GM23338 (cell line): ENCODE data around the gene TMEM222. TPM values are rescaled to one million over a fixed set of nuclear protein-coding genes. Genes with fewer than 3 reads are reported as not detected.

Experiments used
- ATAC-seq: fragments of 200-7000 bp; cut with Tn5 transposase; 3 replicates; pipeline ENCODE4 v1.9.1; 2020
- DNase-seq: peaks from one replicate; pipeline ENCODE4 v3.0.0-alpha.2; 2015; ENCODE audit warnings: low spot score
- H2AFZ ChIP-seq: fragments of 200-600 bp; sonication (generic); 2 replicates; pipeline ENCODE4 v1.8.0; 2016; ENCODE audit warnings: antibody characterized with exemption, mild to moderate bottlenecking, moderate library complexity
- H3F3A ChIP-seq: fragments of 200-600 bp; sonication (generic); replicated peaks from 2 replicates; pipeline ENCODE4 v1.8.0; 2017; ENCODE audit warnings: antibody characterized with exemption, mixed run types, low read depth
- H3K27ac ChIP-seq: fragments of 200-600 bp; sonication (generic); 2 replicates; pipeline ENCODE4 v1.6.1; 2016; ENCODE audit warnings: low read depth
- H3K27me3 ChIP-seq: fragments of 200-600 bp; sonication (generic); 2 replicates; pipeline ENCODE4 v1.8.0; 2016; ENCODE audit warnings: mild to moderate bottlenecking, mixed run types, moderate library complexity; ENCODE audit not compliant: insufficient read depth
- H3K36me3 ChIP-seq: fragments of 200-600 bp; sonication (generic); 2 replicates; pipeline ENCODE4 v1.8.0; 2016; ENCODE audit warnings: mild to moderate bottlenecking; ENCODE audit not compliant: insufficient read depth
- H3K4me1 ChIP-seq: fragments of 200-600 bp; sonication (generic); 2 replicates; pipeline ENCODE4 v1.8.0; 2016; ENCODE audit warnings: mild to moderate bottlenecking, moderate library complexity; ENCODE audit not compliant: insufficient read depth
- H3K4me2 ChIP-seq: fragments of 200-600 bp; sonication (generic); 2 replicates; pipeline ENCODE4 v1.7.1; 2017; ENCODE audit warnings: mixed run types
- H3K4me3 ChIP-seq: fragments of 200-600 bp; sonication (generic); 2 replicates; pipeline ENCODE4 v1.6.1; 2016; ENCODE audit warnings: mixed run types
- H3K79me2 ChIP-seq: fragments of 200-600 bp; sonication (generic); replicated peaks from 2 replicates; pipeline ENCODE4 v1.8.0; 2017; ENCODE audit warnings: mild to moderate bottlenecking; ENCODE audit not compliant: insufficient read depth
- H3K9me2 ChIP-seq: fragments of 200-600 bp; sonication (generic); 2 replicates; pipeline ENCODE4 v1.8.0; 2017; ENCODE audit not compliant: insufficient read depth
- H4K20me1 ChIP-seq: fragments of 200-600 bp; sonication (generic); replicated peaks from 2 replicates; pipeline ENCODE4 v1.8.0; 2017; ENCODE audit warnings: mild to moderate bottlenecking; ENCODE audit not compliant: insufficient read depth
- H3K27ac Mint-ChIP-seq: 2 replicates; pipeline ENCODE4 v1.8.0; 2020; ENCODE audit warnings: inconsistent platforms, mild to moderate bottlenecking, moderate library complexity, mixed read lengths
- H3K27me3 Mint-ChIP-seq: 3 replicates; pipeline ENCODE4 v1.8.0; 2022; ENCODE audit warnings: low read depth, mild to moderate bottlenecking, moderate library complexity, mixed read lengths, inconsistent platforms; ENCODE audit not compliant: insufficient read depth, poor library complexity
- H3K36me3 Mint-ChIP-seq: 3 replicates; pipeline ENCODE4 v1.8.0; 2021; ENCODE audit warnings: low read depth, mild to moderate bottlenecking, inconsistent platforms, moderate library complexity, mixed read lengths
- H3K4me1 Mint-ChIP-seq: 3 replicates; pipeline ENCODE4 v1.8.0; 2020; ENCODE audit warnings: mild to moderate bottlenecking, inconsistent platforms, mixed read lengths
- H3K4me3 Mint-ChIP-seq: 3 replicates; pipeline ENCODE4 v1.8.0; 2021; ENCODE audit warnings: moderate library complexity, mild to moderate bottlenecking, inconsistent platforms, mixed read lengths
- H3K9me3 Mint-ChIP-seq: 3 replicates; pipeline ENCODE4 v1.8.0; 2020; ENCODE audit warnings: moderate library complexity, mild to moderate bottlenecking, inconsistent platforms, mixed read lengths
- ETS1 ChIP-seq: IDR thresholded peaks from 2 replicates; pipeline ENCODE4 v1.6.1; 2016; ENCODE audit warnings: antibody characterized with exemption
- EZH2phosphoT487 ChIP-seq: fragments of 200-600 bp; sonication (generic); IDR thresholded peaks from one replicate; pipeline ENCODE4 v1.8.1; 2018; ENCODE audit warnings: antibody characterized with exemption; ENCODE audit not compliant: unreplicated experiment
- JUNB ChIP-seq: IDR thresholded peaks from one replicate; pipeline ENCODE4 v1.6.1; 2016; ENCODE audit warnings: antibody characterized with exemption; ENCODE audit not compliant: unreplicated experiment
- REST ChIP-seq: IDR thresholded peaks from one replicate; pipeline ENCODE4 v1.6.1; 2018; ENCODE audit warnings: antibody characterized with exemption; ENCODE audit not compliant: unreplicated experiment
- STAT1 ChIP-seq: IDR thresholded peaks from one replicate; pipeline ENCODE4 v1.6.1; 2016; ENCODE audit warnings: antibody characterized with exemption; ENCODE audit not compliant: unreplicated experiment
- ZNF114 ChIP-seq: fragments of 250-450 bp; sonication (Bioruptor Pico); IDR thresholded peaks from 2 replicates; pipeline ENCODE4 v1.5.0; 2020; ENCODE audit warnings: mild to moderate bottlenecking, moderate library complexity
- ZNF331 ChIP-seq: fragments of 250-450 bp; sonication (Bioruptor Pico); IDR thresholded peaks from 2 replicates; pipeline ENCODE4 v1.5.0; 2020; ENCODE audit warnings: low read depth, mild to moderate bottlenecking, moderate library complexity
- polyA plus RNA-seq: library from polyadenylated mRNA; unstranded; fragments of >200 nt; fragmentation: Nextera tagmentation; extraction: Ambion mirVana; gene quantifications from 2 replicates; pipeline ENCODE4 v1.2.1, GENCODE V29; 2016
- total RNA-seq: library from RNA; depleted of rRNA; stranded (reverse); fragments of >200 nt; shearing (Covaris generic); gene quantifications from 2 replicates; pipeline ENCODE4 v1.2.3, GENCODE V29; 2014

Gene TMEM222
- total and polyA plus RNA-seq, 2 experiments from 2014 or later, result 17.8 to 22.6 TPM

GRCh38 chr1:27374362-27375086 is 52.6 kb downstream of the TMEM222 start, which contains the start of gene FCN3:
FCN3 (minus strand) TSS chr1:27374824; CDS start chr1:27374818, 6 bp downstream.
- H3K4me1 ChIP-seq, result no peaks in the 10 kb centered on the region; the same call in 1 of the 2 replicates
- no peaks in the 10 kb centered on the region for H4K20me1 ChIP-seq
- TF ChIP-seq EZH2phosphoT487, result no peak
- Mint-ChIP-seq H3K4me1 (peaks cover 7% of the 10 kb centered on the region; the same call in 1 of the 3 replicates), H3K4me3 (no peak within 1 kb of the TSS), H3K36me3 (no peaks in the 10 kb centered on the region), H3K27ac (no peak within 1 kb of the TSS), H3K27me3 (no peaks in the 10 kb centered on the region), H3K9me3 (no peaks in the 10 kb centered on the region)
- H3K27me3 ChIP-seq, result no peaks in the 10 kb centered on the region
- H3F3A ChIP-seq, result no peaks in the 10 kb centered on the region
- no peaks in the 10 kb centered on the region for H3K79me2 ChIP-seq
- H3K4me2 ChIP-seq, result no peak within 1 kb of the TSS
- no peak for ATAC-seq
- no peak within 1 kb of the TSS for H3K27ac ChIP-seq
- no peak for DNase-seq
- no peak within 1 kb of the TSS for H3K4me3 ChIP-seq
- no peak within 1 kb of the TSS for H2AFZ ChIP-seq
- no peaks in the 10 kb centered on the region for H3K9me2 ChIP-seq
- H3K36me3 ChIP-seq, result no peaks in the 10 kb centered on the region

GRCh38 chr1:27377760-27378495 is 56.0 kb downstream of the TMEM222 start:
- no peak overlapping the region for H3K4me2 ChIP-seq
- H3K9me3 Mint-ChIP-seq, result no peaks in the 10 kb centered on the region
- no peak overlapping the region for H2AFZ ChIP-seq
- no peaks in the 10 kb centered on the region for H3F3A ChIP-seq
- H3K4me1 ChIP-seq, result 0 out of 2 replicates have a peak, but pooled peaks cover 3% of the 10 kb centered on the region
- H3K27ac ChIP-seq, result no peak overlapping the region
- H3K27ac Mint-ChIP-seq, result no peak overlapping the region
- H4K20me1 ChIP-seq, result no peaks in the 10 kb centered on the region
- no peaks in the 10 kb centered on the region for H3K79me2 ChIP-seq
- H3K9me2 ChIP-seq, result no peaks in the 10 kb centered on the region
- no peak overlapping the region for H3K4me3 ChIP-seq
- H3K27me3 ChIP-seq, result peaks cover 5% of the 10 kb centered on the region
- no peak overlapping the region for H3K4me3 Mint-ChIP-seq
- no peaks in the 10 kb centered on the region for H3K36me3 ChIP-seq
- no peak for TF ChIP-seq ETS1
- no peak for TF ChIP-seq ZNF114 (CRISPR knock-in tag)
- TF ChIP-seq ZNF331 (CRISPR knock-in tag), result no peak
- TF ChIP-seq REST, result no peak
- no peak for TF ChIP-seq EZH2phosphoT487
- no peak for TF ChIP-seq JUNB
- TF ChIP-seq STAT1, result no peak
- H3K4me1 Mint-ChIP-seq, result peaks cover 7% of the 10 kb centered on the region; the same call in 1 of the 3 replicates
- no peaks in the 10 kb centered on the region for H3K36me3 Mint-ChIP-seq
- peaks cover 8% of the 10 kb centered on the region for H3K27me3 Mint-ChIP-seq
- no peak for DNase-seq
- ATAC-seq, result no peak
